ENCODE results near the gene KNTC1.
A peak's percentile ranks its signal among the peaks of the same experiment; 100 is the strongest.
"Not testable (repeated sequence)": the region's sequence is repeated elsewhere in the genome, so short reads cannot be mapped to it uniquely, and the experiment has no call there.

Gene KNTC1, protein sequence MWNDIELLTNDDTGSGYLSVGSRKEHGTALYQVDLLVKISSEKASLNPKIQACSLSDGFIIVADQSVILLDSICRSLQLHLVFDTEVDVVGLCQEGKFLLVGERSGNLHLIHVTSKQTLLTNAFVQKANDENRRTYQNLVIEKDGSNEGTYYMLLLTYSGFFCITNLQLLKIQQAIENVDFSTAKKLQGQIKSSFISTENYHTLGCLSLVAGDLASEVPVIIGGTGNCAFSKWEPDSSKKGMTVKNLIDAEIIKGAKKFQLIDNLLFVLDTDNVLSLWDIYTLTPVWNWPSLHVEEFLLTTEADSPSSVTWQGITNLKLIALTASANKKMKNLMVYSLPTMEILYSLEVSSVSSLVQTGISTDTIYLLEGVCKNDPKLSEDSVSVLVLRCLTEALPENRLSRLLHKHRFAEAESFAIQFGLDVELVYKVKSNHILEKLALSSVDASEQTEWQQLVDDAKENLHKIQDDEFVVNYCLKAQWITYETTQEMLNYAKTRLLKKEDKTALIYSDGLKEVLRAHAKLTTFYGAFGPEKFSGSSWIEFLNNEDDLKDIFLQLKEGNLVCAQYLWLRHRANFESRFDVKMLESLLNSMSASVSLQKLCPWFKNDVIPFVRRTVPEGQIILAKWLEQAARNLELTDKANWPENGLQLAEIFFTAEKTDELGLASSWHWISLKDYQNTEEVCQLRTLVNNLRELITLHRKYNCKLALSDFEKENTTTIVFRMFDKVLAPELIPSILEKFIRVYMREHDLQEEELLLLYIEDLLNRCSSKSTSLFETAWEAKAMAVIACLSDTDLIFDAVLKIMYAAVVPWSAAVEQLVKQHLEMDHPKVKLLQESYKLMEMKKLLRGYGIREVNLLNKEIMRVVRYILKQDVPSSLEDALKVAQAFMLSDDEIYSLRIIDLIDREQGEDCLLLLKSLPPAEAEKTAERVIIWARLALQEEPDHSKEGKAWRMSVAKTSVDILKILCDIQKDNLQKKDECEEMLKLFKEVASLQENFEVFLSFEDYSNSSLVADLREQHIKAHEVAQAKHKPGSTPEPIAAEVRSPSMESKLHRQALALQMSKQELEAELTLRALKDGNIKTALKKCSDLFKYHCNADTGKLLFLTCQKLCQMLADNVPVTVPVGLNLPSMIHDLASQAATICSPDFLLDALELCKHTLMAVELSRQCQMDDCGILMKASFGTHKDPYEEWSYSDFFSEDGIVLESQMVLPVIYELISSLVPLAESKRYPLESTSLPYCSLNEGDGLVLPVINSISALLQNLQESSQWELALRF (N-terminal part only)

DNA sequence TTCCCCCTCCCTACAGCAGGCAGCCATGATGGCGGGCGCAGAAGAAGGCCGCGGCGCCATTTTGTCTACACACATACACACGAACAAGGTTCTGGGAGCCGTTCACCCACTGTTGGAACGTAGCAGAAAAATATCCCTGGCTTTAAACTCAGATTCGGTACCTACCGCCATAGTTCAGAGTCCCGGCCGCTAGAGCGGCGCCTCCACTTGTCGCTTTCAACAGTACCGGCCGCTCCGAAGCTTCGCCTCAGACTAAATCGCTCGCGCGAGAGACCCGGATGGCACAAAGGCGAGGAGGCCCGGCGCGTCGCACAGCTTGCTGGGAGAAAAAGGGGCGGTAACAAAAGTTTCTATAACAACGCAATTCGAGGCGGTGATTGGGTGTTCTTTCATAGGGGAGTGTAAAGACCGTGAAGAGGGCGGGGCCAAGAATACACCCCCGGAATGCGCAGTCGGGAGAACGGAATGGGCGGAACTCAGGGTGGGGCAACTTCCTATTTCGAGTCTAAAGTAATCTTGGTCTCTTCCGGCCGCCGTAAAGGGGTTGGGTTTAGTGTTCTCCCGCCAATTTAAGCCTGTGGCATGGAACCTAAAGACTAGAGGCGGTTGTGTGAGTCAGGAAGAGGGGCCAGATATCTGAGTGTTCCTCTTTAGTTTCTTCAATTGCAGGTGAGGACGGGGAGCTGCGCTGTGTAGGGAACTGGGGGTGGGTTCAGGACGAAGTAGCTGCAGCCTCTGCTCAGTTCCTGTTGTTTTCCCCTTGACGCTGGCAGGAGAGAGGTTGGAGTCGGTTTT is at the start of gene KNTC1, which contains the start of gene RSRC2:
KNTC1 (plus strand) TSS at position 567 of the 795 bp plus-strand sequence. CDS start 2,815 bp downstream, outside the sequence.
RSRC2 (minus strand) TSS at position 254 of the 795 bp plus-strand sequence; CDS start at position 171, 83 bp downstream.
- peak; percentile 100 for DNase-seq

DNA sequence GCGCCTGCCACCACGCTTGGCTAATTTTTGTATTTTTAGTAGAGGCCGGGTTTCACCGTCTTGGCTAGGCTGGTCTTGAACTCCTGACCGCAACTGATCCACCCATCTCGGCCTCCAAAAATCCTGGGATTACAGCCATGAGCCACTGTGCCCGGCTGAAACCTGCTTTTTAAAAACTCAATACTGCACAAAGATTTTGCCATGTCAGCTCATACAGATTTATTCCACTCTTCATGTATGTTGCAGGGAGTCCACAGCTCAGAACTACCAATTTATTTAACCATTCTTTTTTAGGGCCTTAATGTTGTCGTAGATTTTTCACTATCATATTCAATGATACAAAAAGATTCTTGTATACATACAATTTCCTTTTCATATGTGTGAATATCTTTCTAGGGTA is 46.3 kb upstream of the KNTC1 start:
- no peak for DNase-seq

DNA sequence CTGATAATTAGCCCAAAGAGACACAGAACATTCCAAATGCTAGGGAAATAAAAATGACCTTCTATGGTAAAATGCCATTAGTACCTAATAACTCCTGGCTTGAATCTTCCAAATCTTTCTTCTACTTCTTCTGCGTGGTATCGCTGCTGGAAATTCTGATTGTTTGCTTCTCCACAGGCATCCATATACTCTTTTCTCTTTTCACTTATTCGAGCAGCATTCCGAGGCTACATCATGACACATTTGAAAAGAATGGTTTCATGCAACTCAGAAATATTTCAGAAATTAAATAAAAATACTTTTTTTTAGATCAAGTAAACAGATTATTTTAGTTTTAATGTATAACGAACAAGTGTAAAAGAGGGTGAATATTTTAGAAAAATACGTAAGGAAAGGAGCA is 45.2 kb upstream of the KNTC1 start:
- DNase-seq: no peak

DNA sequence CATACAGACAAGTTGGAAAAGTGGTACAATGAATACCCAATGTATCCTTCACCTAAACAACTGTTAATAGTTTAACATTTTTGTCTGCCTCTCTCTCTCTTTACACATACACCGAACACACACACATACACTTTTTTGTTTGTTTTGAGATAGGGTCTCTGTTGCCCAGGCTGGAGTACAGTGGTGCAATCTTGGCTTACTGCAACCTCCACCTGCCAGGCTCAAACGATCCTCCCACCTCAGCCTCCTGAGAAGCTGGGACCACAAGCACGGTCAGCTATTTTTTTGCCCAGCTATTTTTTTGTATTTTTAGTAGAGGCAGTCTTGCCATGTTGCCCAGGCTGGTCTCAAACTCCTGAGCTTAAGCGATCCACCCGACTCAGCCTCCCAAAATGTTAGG is 43.1 kb upstream of the KNTC1 start:
- DNase-seq: no peak

DNA sequence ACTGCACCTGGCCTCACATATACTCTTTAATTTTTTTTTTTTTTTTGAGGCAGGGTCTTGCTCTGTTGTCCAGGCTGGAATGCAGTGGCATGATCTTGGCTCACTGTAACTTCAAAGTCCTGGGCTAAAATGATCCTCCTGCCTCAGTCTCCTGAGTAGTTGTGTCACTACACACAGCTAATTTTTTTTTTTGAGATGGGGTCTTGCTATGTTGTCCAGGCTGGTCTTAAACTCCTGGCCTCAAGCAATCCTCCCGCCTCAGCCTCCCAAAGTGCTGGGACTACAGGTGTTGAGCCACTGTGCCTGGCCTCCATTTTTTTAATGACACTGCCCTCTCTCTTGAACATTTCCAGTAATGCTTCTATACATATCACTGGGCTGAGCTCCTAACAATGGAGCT is 42.7 kb upstream of the KNTC1 start:
- DNase-seq: not testable (repeated sequence)

DNA sequence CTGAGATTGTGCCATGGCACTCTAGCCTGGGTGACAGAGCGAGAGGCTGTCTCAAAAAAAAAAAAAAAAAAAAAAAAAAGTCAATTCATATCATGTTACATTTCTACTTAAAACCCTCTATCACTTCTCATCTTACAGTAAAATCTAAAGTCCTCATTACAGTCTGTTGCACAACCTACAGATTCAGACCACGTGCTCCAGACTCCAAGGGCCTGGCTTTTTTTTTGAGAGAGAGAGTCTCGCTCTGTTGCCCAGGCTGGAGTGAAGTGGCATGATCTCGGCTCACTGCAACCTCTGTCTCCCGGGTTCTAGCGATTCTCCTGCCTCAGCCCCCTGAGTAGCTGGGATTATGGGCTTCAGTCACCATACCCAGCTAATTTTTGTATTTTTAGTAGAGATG is 40.7 kb upstream of the KNTC1 start:
- not testable (repeated sequence) for DNase-seq

DNA sequence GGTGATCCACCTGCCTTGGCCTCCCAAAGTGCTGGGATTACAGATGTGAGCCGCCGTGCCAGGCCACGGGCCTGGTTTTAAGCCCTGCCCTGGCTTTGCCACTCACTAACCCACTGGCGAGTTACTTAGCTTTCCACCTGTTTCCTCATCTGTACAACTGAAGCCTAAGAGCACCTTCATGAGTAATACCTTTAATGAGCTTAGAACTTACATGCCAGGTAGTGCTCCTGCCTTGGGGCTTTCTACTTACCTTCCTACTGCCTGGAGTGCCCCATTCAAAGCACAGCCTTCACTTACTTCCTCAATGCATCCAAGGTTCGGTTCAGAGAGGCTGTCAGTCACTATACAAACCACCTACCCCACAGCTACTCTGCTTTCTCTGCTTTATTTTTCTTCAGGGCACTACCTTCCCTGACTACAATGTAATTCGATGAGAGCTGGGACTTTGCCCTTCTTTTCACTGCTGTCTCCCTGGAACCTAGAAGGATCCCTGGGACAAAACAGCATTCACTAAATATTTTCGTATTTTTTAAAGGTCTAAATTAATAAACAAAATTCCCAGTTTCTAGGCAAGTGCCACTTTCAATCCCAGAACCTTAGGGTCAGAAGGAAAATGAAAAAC is 40.1 kb upstream of the KNTC1 start:
- DNase-seq: no peak

DNA sequence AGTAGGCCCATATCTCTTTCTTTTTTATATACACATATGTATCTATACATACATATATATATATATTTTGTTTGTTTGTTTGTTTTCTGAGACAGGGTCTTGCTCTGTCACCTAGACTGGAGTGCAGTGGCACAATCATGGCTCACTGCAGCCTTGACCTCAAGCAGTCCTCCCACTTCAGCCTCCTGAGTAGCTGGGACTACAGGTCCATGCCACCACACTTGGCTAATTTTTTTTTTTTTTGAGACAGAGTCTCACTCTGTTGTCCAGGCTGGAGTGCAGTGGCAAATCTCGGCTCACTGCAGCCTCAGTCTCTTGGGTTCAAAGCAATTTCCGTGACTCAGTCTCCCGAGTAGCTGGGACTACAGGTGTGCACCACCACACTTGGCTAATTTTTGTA is 39.2 kb upstream of the KNTC1 start:
- not testable (repeated sequence) for DNase-seq

DNA sequence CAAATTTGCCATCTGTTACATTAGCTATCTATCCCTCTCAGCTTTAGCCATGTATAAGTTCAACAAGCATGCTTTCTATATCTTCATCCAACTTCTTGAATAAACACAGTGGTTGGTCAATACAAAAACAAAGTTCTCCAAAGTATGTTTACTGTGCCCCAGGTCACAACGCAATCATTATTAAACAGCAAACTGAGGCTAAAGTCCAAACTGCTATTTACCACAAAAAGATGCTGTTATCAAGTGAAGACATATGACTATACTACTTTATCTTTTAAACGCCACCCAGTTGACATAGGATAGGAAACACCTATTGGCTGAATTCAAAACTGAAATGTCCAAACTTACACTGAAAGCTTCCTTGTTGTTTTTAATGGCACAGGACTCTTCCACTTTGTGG is 38.0 kb upstream of the KNTC1 start:
- no peak for DNase-seq

DNA sequence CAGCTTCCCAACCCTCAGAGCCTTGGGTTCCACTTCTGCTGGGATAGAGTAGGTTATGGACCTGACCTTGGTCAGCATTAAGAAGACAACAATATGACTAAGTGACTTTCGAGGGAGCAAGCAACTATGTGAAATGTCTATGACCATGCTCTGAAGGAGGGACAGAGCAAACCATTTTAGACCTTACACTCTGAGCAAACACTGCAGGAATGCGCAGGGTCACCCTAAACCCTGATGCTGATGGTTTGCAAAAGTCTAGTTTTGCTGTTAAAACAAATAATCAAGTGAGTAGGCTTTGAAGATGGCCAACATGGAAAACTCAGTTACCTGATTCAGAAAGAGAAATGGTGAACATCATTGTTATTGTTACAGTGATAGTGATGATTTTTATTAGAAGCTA is 35.1 kb upstream of the KNTC1 start:
- no peak for DNase-seq

DNA sequence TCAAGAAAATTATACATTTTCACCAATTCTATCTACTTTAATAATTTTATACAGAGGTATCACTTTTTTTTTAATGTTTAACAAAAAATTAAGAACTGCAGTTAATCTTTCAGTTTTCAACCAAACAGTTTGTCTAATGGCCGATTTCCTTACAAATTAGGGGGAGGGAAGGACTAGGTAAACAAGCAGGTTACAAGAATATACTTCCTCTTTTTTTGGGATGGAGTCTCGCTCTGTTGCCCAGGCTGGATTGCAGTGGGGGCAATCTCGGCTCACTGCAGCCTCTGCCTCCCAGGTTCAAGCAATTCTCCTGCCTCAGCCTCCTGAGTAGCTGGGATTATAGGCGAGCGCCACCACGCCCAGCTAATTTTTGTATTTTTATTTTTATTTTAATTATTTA is 33.8 kb upstream of the KNTC1 start:
- not testable (repeated sequence) for DNase-seq

DNA sequence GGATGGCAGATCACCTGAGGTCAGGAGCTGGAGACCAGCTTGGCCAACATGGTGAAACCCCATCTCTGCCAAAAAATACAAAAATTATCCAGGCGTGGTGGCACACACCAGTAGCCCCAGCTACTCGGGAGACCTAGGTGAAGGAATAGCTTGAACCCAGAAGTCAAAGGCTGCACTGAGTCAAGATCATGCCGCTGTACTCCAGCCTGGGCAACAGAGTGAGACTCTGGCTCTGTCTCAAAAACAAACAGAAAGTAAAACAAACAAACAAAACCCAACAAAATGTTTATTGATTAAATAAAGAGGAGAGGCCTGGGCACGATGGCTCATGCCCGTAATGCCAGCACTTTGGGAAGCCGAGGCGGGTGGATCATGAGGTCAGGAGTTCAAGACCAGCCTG is 31.8 kb upstream of the KNTC1 start:
- no peak for DNase-seq

DNA sequence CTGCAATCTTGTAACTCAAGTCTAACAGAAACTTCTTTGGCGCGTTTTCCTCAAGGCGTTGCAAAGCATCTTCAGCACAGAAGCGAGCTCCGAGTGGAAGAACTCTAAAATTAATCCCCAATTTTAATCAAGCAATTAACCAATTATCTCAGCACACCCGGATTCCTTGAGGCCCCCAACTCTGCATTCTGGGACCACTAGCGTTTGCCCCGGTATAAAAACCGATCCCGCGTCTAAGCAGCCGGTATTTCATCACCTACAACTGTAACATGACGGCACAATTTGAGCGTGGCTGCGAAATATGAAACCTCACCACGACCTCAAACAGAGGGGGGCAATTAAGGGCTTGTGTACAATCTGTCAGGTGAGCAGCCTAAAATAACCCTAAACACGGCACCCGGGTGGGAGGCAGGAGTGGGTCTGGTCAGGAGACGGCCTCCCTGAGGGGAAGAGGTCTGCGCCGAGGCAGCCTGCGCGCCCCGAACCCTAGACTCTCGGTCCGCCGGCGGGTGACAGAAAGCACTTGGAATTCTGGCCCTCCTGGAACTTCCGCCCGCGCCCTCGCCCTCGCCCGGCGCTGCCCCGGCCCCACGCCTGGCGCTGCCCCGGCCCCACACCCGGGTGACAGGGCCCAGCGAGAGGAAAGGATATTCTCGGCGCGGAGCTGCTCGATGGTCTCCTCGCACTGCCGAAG is 26.9 kb upstream of the KNTC1 start:
- DNase-seq: peak; percentile 33

DNA sequence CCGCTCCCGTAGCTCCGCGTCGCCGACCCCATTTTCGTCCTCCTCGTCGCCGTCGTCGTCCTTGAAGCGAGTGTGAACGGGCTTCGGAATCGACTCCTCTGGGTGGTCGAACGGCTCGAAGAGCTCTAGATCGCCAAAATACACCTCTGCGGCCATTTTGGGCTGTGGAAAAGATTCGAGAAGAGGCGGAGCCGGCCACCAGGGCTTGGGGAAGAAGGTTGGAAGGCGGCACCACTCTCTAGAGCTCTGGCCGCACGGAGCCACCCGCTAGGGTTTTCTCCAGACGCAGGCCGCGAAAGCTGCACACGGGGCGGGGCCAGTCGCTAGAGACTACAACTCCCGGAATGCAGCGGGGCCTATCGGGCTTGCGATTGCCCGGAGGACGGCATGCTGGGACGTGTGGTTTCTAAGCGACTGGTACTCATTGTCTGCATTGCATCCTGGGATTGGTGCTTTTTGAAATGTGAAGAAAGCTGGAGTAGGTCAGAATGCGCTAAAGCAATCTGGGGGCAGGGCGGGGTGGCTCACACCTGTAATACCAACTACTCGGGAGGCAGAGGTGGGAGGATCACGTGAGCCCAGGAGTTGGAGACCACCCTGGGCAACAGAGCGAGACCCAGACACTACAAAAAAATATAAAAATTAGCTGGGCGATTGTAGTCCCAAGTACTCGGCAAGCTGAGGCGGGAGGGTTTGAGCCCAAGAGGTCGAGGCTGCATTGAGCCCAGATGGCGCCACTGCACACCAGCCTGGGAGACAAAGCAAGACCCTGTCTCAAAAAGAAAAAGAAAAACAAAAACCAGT is 26.2 kb upstream of the KNTC1 start, which contains the start of gene ZCCHC8:
ZCCHC8 (minus strand) TSS at position 248 of the 804 bp plus-strand sequence; CDS start at position 156, 92 bp downstream.
- DNase-seq: peak; percentile 99

DNA sequence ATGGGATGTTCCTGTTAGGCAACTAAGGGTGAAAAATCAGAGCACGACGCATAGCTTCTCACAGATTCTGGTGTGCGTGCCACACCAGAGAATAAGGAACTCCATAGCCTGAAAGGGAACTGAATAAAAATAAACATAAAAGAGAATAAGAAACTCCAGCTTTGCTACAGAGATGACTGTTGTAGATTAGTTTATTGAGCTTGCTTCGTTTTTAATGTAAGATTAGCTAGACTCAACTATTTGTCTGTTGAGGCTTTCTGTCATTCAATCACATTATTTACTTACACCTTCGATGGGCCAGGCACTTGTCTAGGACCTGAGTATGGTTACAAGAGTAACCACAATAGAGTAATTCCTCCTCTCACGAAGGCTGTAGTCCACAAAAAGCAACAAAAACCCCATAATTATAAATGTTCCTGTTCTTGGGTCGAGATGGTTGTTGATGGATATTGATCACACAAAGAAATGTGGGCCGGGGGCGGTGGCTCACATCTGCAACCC is 25.5 kb upstream of the KNTC1 start:
- no peak for DNase-seq

DNA sequence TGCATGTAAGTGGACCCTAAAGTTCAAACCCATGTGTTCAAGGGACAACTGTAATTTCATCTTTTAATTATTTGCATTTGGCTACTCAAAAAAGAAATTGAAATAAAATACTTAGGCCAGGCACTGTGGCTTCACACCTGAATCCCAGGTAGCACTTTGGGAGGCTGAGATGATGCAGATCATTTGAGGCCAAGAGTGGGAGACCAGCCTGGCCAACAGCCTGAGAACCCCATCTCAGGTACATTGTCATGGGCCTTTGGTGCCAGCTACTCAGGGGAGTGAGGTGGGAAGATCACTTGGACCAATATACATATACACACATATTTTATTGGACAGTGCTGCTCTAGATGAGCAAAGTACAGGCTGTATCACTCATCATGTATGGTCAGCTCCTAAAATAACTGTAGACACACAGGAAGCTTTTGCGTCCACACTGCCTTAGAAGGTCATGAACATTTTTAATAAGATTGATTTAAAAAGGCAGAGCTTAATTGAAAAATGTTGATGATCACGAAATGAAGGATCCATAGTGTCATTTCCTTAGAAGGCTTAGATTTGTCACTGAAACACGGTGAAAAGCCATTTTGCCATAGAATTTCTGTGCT is 23.8 kb upstream of the KNTC1 start:
- DNase-seq: no peak

DNA sequence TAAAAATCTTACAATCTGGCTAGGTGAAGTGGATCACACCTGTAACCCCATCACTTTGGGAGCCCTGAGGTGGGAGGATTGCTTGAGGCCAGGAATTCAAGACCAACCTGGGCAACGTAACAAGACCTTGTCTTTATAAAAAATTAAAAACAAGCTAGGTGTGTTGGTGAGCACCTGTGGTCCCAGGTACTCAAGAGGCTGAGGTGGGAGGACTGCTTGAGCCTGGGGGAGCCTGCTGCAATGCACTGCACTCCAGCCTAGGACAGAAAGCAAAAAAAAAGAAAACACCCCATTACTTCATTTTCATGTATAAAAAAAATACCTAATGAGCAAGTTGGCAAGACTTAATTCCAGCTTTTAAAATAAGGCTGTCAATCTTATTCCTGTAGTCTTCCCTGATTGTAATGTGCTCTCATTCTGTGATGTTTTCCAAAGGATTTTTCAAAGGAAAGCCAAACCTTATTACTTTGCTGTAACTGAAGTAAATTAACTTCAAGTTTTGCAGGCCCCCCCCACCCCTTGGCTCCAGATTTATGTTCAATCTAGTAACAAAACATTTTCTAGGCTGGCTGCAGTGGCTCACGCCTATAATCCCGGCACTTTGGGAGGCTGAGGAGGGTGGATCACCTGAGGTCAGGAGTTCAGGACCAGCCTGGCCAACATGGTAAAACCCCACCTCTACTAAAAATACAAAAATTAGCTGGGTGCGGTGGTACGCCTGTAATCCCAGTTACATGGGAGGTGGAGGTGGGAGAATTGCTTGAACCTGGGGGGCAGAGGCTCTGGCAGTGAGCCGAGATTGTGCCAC is 23.1 kb upstream of the KNTC1 start:
- no peak for DNase-seq

DNA sequence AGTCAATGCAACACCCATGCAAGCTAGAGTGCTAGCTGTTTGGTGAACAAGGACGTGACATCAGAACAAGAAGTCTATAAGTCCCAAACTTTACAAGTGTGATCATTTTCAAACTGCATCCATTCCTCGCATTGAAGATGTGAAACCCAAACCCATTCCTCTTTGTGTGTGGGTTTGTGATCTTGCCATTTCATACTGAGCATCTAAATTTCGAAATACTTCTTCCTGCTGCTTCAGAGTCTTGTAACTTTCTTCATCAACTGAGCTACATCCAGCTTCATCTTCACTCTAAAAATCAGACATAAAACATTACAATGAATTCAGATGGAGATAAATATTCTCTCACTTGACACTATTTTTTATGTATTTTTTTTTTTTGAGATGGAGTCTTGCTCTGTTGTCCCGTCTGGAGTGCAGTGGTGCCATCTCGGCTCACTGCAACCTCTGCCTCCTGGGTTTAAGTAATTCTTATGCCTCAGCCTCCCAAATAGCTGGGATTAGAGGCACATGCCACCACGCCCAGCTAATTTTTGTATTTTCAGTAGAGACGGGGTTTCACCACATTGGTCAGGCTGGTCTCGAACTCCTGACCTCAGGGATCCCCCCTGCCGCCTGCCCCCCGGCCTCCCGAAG is 21.5 kb upstream of the KNTC1 start:
- no peak for DNase-seq
